BE2C (cell line): ENCODE results near the gene PBLD.

Experiments used
- DNase-seq: peaks from one replicate; pipeline ENCODE4 v3.0.0-alpha.2; 2020
- H3K27me3 ChIP-seq: fragments of 250-450 bp; sonication (Bioruptor Pico); 2 replicates; pipeline ENCODE4 v1.5.1; 2020; ENCODE audit warnings: mild to moderate bottlenecking
- H3K36me3 ChIP-seq: fragments of 250-450 bp; sonication (Bioruptor Pico); 2 replicates; pipeline ENCODE4 v1.5.1; 2020; ENCODE audit warnings: mild to moderate bottlenecking
- H3K4me1 ChIP-seq: fragments of 250-450 bp; sonication (Bioruptor Pico); 2 replicates; pipeline ENCODE4 v1.5.1; 2020
- H3K4me3 ChIP-seq: 2 replicates; pipeline ENCODE4 v1.5.1; 2011; ENCODE audit warnings: low read depth, low read length
- H3K9me3 ChIP-seq: fragments of 250-450 bp; sonication (Bioruptor Pico); 2 replicates; pipeline ENCODE4 v1.5.1; 2020
- CTCF ChIP-seq: IDR thresholded peaks from 2 replicates; pipeline ENCODE4 v1.5.1; 2012; ENCODE audit warnings: mild to moderate bottlenecking, low read depth, low read length

Gene PBLD

DNA sequence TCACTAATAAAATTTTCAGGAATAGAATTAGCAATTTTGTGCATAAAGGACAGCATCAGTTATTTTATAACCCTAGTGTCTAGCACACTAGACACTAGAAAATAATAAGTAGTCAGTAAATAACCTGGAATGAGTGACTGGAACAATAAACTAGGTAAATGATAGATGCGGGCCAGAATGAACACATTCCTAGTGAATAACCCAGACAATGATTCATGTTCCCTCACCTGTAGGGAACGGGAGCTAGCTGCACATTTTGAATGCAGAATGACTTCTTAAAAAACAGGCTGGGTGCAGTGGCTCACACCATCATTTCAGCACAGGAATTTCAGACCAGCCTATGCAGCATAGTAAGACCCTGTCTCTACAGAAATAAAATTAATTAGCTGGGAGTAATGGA is 97.6 kb downstream of the PBLD start:
- no peaks in the 10 kb centered on the region for H3K27me3 ChIP-seq
- no peaks in the 10 kb centered on the region for H3K36me3 ChIP-seq
- H3K4me3 ChIP-seq, result no peak overlapping the region
- no peaks in the 10 kb centered on the region for H3K9me3 ChIP-seq
- H3K4me1 ChIP-seq, result no peaks in the 10 kb centered on the region; the same call in 1 of the 2 replicates
- no peak for TF ChIP-seq CTCF
- no peak for DNase-seq

DNA sequence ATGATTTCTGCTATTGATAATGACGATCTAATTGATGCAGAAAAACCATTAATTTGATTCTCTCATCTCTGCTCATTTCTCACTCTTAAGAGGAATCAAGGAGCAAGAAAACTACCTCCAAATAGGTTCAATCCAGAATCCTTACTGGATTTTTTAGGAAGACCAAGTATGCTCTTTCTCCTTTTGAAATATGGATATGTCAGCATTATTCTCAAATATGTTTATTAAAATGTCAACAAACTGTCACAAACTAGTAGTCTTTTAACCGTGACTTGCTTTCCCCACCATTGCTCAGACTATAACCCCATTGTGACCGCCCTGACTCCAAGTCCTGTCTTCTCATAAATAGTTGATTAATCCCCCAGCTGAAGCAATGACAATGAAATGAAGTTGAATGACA is 99.7 kb downstream of the PBLD start:
- DNase-seq, result no peak
- no peak for TF ChIP-seq CTCF
- H3K4me3 ChIP-seq, result no peak overlapping the region
- no peaks in the 10 kb centered on the region; the same call in 1 of the 2 replicates for H3K4me1 ChIP-seq
- H3K9me3 ChIP-seq, result no peaks in the 10 kb centered on the region
- H3K27me3 ChIP-seq, result no peaks in the 10 kb centered on the region
- no peaks in the 10 kb centered on the region for H3K36me3 ChIP-seq
